WTC11 (cell line): ENCODE measurements around the gene NOX5. TPM values are rescaled to one million over a fixed set of nuclear protein-coding genes. Genes with fewer than 3 reads are reported as not detected.

Experiments used
- ATAC-seq: fragments of 200-7000 bp; cut with Tn5 transposase; 2 replicates; pipeline ENCODE4 v1.10.0; 2021; ENCODE audit warnings: mild to moderate bottlenecking, moderate library complexity
- CTCF ChIA-PET: fragments of 300-600 bp; sonication (Branson Sonifier 250); formaldehyde crosslinking; loops from one replicate; lab custom pipeline; 2021; ENCODE audit warnings: antibody characterized with exemption; lab: Charles Lee
- POLR2A ChIA-PET: fragments of 350-600 bp; sonication (Branson Sonifier 250); formaldehyde crosslinking; loops from one replicate; lab custom pipeline; 2021; ENCODE audit warnings: antibody characterized with exemption; lab: Charles Lee
- DNase-seq: peaks from one replicate; pipeline ENCODE4 v3.0.0; 2021; ENCODE audit warnings: low spot score
- H3K27ac Mint-ChIP-seq: 2 replicates; pipeline ENCODE4 v1.8.0; 2021; ENCODE audit warnings: mixed read lengths
- H3K27me3 Mint-ChIP-seq: 2 replicates; pipeline ENCODE4 v1.8.0; 2021; ENCODE audit warnings: low read depth, mild to moderate bottlenecking, moderate library complexity, mixed read lengths
- H3K36me3 Mint-ChIP-seq: 2 replicates; pipeline ENCODE4 v1.8.0; 2021; ENCODE audit warnings: mixed read lengths
- H3K4me1 Mint-ChIP-seq: 2 replicates; pipeline ENCODE4 v1.8.0; 2022; ENCODE audit warnings: mixed read lengths
- H3K4me3 Mint-ChIP-seq: 2 replicates; pipeline ENCODE4 v1.8.0; 2021; ENCODE audit warnings: mild to moderate bottlenecking, moderate library complexity, mixed read lengths
- H3K9me3 Mint-ChIP-seq: 2 replicates; pipeline ENCODE4 v1.8.0; 2021; ENCODE audit warnings: mixed read lengths
- ATF1 ChIP-seq: sonication (generic); formaldehyde crosslinking; IDR thresholded peaks from 2 replicates; pipeline ENCODE4 v1.8.1; 2023; ENCODE audit warnings: mild to moderate bottlenecking, moderate library complexity, missing genetic modification reagents
- FOXP1 ChIP-seq: sonication (generic); formaldehyde crosslinking; IDR thresholded peaks from 2 replicates; pipeline ENCODE4 v1.8.0; 2022; ENCODE audit warnings: missing genetic modification reagents, mild to moderate bottlenecking, moderate library complexity, borderline replicate concordance
- GABPB1 ChIP-seq: sonication (generic); formaldehyde crosslinking; IDR thresholded peaks from 2 replicates; pipeline ENCODE4 v1.8.1; 2023; ENCODE audit warnings: mild to moderate bottlenecking, missing genetic modification reagents
- IRF2 ChIP-seq: sonication (generic); formaldehyde crosslinking; IDR thresholded peaks from 2 replicates; pipeline ENCODE4 v1.8.0; 2022; ENCODE audit warnings: low read depth, missing genetic modification reagents, borderline replicate concordance
- MXD4 ChIP-seq: fragments of 250-450 bp; sonication (Bioruptor Pico); IDR thresholded peaks from 2 replicates; pipeline ENCODE4 v1.8.0; 2021; ENCODE audit warnings: mild to moderate bottlenecking, moderate library complexity, borderline replicate concordance
- NFATC4 ChIP-seq: fragments of 250-450 bp; sonication (Bioruptor Pico); IDR thresholded peaks from 2 replicates; pipeline ENCODE4 v1.9.0; 2021; ENCODE audit warnings: mild to moderate bottlenecking
- NFYB ChIP-seq: sonication (generic); formaldehyde crosslinking; conservative IDR thresholded peaks from 2 replicates; pipeline ENCODE4 v1.8.0; 2022; ENCODE audit warnings: low read depth, missing genetic modification reagents
- SMAD3 ChIP-seq: sonication (generic); formaldehyde crosslinking; IDR thresholded peaks from 2 replicates; pipeline ENCODE4 v1.8.0; 2022; ENCODE audit warnings: missing genetic modification reagents, mild to moderate bottlenecking, borderline replicate concordance
- SOX15 ChIP-seq: fragments of 250-450 bp; sonication (Bioruptor Pico); IDR thresholded peaks from 2 replicates; pipeline ENCODE4 v1.9.0; 2021; ENCODE audit warnings: mild to moderate bottlenecking
- TEAD1 ChIP-seq: sonication (generic); formaldehyde crosslinking; IDR thresholded peaks from 2 replicates; pipeline ENCODE4 v1.8.0; 2022; ENCODE audit warnings: mild to moderate bottlenecking, missing genetic modification reagents
- TEAD4 ChIP-seq: sonication (generic); formaldehyde crosslinking; IDR thresholded peaks from 2 replicates; pipeline ENCODE4 v1.8.0; 2022; ENCODE audit warnings: mild to moderate bottlenecking, missing genetic modification reagents
- TP53 ChIP-seq: sonication (generic); formaldehyde crosslinking; IDR thresholded peaks from 2 replicates; pipeline ENCODE4 v1.8.1; 2023; ENCODE audit warnings: mild to moderate bottlenecking, missing genetic modification reagents
- total RNA-seq: library from RNA; stranded (reverse); gene quantifications from 3 replicates; pipeline ENCODE4 v1.2.3, GENCODE V29; 2021
- TF ChIP-seq, protein P1 (sequence below): sonication (generic); formaldehyde crosslinking; IDR thresholded peaks from 2 replicates; pipeline ENCODE4 v1.8.1; 2023; ENCODE audit warnings: mild to moderate bottlenecking, missing genetic modification reagents
- TF ChIP-seq, protein P2 (sequence below): sonication (generic); formaldehyde crosslinking; IDR thresholded peaks from 2 replicates; pipeline ENCODE4 v1.8.1; 2022; ENCODE audit warnings: low read depth, mild to moderate bottlenecking, moderate library complexity, missing genetic modification reagents, borderline replicate concordance
- TF ChIP-seq, protein P3 (sequence below): sonication (generic); formaldehyde crosslinking; IDR thresholded peaks from 2 replicates; pipeline ENCODE4 v1.8.1; 2022; ENCODE audit warnings: low read depth, missing genetic modification reagents, borderline replicate concordance
- TF ChIP-seq, protein P4 (sequence below): sonication (generic); formaldehyde crosslinking; IDR thresholded peaks from 2 replicates; pipeline ENCODE4 v1.8.1; 2022; ENCODE audit warnings: missing genetic modification reagents, borderline replicate concordance
- TF ChIP-seq, protein P5 (sequence below): sonication (generic); formaldehyde crosslinking; IDR thresholded peaks from 2 replicates; pipeline ENCODE4 v1.8.1; 2022; ENCODE audit warnings: mild to moderate bottlenecking, missing genetic modification reagents, moderate library complexity, borderline replicate concordance
- TF ChIP-seq, protein P6 (sequence below): sonication (generic); formaldehyde crosslinking; conservative IDR thresholded peaks from 2 replicates; pipeline ENCODE4 v1.8.1; 2023; ENCODE audit warnings: mild to moderate bottlenecking, low read depth, missing genetic modification reagents, moderate library complexity
- TF ChIP-seq, protein P7 (sequence below): sonication (generic); formaldehyde crosslinking; IDR thresholded peaks from 2 replicates; pipeline ENCODE4 v1.8.0; 2023; ENCODE audit warnings: mild to moderate bottlenecking, missing genetic modification reagents
- TF ChIP-seq, protein P8 (sequence below): sonication (generic); formaldehyde crosslinking; IDR thresholded peaks from 2 replicates; pipeline ENCODE4 v1.8.1; 2023; ENCODE audit warnings: mild to moderate bottlenecking, moderate library complexity, missing genetic modification reagents

NOX5 gene
- total RNA-seq, 1 experiment from 2014 or later = not detected

DNA sequence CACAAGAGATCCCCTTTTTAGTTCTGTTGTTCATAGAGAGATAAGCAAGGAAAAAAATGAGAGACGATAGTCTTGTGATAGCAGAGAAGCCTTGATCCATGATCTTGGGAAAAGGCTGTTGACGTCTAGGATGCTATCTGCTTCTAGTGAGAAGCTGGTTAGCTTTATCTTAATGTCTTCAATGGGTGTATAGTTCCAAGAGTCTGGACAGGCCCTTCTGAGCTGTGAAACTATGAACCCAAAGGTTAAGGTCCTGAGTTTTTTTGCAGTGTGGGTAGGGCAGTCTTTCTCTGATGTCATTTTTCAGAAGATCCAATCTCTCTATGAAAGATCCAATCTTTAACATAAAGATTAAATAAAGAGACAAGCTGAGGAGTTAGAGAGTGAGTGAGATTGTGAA, 10.5 kb upstream of the NOX5 start:
- H3K4me3 Mint-ChIP-seq = no peak overlapping the region
- peaks cover 38% of the 10 kb centered on the region for H3K9me3 Mint-ChIP-seq
- no peak for DNase-seq
- no peak for ATAC-seq
- H3K4me1 Mint-ChIP-seq = peaks cover 28% of the 10 kb centered on the region
- TF ChIP-seq, protein P1, sequence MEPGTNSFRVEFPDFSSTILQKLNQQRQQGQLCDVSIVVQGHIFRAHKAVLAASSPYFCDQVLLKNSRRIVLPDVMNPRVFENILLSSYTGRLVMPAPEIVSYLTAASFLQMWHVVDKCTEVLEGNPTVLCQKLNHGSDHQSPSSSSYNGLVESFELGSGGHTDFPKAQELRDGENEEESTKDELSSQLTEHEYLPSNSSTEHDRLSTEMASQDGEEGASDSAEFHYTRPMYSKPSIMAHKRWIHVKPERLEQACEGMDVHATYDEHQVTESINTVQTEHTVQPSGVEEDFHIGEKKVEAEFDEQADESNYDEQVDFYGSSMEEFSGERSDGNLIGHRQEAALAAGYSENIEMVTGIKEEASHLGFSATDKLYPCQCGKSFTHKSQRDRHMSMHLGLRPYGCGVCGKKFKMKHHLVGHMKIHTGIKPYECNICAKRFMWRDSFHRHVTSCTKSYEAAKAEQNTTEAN (CRISPR knock-in tag) = no peak
- no peak for TF ChIP-seq SMAD3
- no peak for TF ChIP-seq FOXP1 (CRISPR knock-in tag)
- TF ChIP-seq TEAD4 (CRISPR knock-in tag) = no peak
- TF ChIP-seq TP53 (CRISPR knock-in tag) = no peak
- TF ChIP-seq NFYB (CRISPR knock-in tag) = no peak
- TF ChIP-seq, protein P2, sequence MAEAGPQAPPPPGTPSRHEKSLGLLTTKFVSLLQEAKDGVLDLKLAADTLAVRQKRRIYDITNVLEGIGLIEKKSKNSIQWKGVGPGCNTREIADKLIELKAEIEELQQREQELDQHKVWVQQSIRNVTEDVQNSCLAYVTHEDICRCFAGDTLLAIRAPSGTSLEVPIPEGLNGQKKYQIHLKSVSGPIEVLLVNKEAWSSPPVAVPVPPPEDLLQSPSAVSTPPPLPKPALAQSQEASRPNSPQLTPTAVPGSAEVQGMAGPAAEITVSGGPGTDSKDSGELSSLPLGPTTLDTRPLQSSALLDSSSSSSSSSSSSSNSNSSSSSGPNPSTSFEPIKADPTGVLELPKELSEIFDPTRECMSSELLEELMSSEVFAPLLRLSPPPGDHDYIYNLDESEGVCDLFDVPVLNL (CRISPR knock-in tag) = no peak
- TF ChIP-seq, all 79 proteins: peak for 0
- H3K27ac Mint-ChIP-seq = no peak overlapping the region
- H3K36me3 Mint-ChIP-seq = peaks cover 15% of the 10 kb centered on the region
- POLR2A ChIA-PET = no interaction called here
- H3K27me3 Mint-ChIP-seq = no peaks in the 10 kb centered on the region
- CTCF ChIA-PET = no interaction called here

DNA sequence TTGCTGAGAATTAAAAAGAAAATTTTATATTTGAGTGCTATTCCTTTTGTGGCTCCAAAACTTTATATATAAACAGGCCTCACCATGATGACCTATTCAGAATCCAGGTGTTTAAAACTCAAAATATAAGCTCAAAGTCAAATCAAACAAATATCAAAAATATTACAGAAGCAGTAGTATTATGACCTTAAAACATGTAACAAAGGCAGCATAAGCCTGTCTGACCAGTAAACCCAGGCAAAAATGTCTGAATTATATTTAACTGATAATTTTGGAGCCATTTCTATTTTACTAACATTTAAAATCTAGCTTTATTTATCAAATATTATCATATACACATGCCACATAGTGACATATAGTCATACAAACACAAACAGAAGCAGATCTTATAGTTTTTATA, 6.4 kb upstream of the NOX5 start:
- no peak overlapping the region for H3K4me3 Mint-ChIP-seq
- TF ChIP-seq, protein P3, sequence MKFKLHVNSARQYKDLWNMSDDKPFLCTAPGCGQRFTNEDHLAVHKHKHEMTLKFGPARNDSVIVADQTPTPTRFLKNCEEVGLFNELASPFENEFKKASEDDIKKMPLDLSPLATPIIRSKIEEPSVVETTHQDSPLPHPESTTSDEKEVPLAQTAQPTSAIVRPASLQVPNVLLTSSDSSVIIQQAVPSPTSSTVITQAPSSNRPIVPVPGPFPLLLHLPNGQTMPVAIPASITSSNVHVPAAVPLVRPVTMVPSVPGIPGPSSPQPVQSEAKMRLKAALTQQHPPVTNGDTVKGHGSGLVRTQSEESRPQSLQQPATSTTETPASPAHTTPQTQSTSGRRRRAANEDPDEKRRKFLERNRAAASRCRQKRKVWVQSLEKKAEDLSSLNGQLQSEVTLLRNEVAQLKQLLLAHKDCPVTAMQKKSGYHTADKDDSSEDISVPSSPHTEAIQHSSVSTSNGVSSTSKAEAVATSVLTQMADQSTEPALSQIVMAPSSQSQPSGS (CRISPR knock-in tag) = no peak
- no peak for TF ChIP-seq GABPB1 (CRISPR knock-in tag)
- no peak for TF ChIP-seq FOXP1 (CRISPR knock-in tag)
- TF ChIP-seq ATF1 (CRISPR knock-in tag) = no peak
- TF ChIP-seq IRF2 = no peak
- TF ChIP-seq NFATC4 (CRISPR knock-in tag) = no peak
- TF ChIP-seq, protein P4, sequence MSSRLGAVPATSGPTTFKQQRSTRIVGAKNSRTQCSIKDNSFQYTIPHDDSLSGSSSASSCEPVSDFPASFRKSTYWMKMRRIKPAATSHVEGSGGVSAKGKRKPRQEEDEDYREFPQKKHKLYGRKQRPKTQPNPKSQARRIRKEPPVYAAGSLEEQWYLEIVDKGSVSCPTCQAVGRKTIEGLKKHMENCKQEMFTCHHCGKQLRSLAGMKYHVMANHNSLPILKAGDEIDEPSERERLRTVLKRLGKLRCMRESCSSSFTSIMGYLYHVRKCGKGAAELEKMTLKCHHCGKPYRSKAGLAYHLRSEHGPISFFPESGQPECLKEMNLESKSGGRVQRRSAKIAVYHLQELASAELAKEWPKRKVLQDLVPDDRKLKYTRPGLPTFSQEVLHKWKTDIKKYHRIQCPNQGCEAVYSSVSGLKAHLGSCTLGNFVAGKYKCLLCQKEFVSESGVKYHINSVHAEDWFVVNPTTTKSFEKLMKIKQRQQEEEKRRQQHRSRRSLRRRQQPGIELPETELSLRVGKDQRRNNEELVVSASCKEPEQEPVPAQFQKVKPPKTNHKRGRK (CRISPR knock-in tag) = no peak
- no peak for TF ChIP-seq MXD4
- TF ChIP-seq, protein P5, sequence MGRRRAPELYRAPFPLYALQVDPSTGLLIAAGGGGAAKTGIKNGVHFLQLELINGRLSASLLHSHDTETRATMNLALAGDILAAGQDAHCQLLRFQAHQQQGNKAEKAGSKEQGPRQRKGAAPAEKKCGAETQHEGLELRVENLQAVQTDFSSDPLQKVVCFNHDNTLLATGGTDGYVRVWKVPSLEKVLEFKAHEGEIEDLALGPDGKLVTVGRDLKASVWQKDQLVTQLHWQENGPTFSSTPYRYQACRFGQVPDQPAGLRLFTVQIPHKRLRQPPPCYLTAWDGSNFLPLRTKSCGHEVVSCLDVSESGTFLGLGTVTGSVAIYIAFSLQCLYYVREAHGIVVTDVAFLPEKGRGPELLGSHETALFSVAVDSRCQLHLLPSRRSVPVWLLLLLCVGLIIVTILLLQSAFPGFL (CRISPR knock-in tag) = no peak
- TF ChIP-seq, protein P6, sequence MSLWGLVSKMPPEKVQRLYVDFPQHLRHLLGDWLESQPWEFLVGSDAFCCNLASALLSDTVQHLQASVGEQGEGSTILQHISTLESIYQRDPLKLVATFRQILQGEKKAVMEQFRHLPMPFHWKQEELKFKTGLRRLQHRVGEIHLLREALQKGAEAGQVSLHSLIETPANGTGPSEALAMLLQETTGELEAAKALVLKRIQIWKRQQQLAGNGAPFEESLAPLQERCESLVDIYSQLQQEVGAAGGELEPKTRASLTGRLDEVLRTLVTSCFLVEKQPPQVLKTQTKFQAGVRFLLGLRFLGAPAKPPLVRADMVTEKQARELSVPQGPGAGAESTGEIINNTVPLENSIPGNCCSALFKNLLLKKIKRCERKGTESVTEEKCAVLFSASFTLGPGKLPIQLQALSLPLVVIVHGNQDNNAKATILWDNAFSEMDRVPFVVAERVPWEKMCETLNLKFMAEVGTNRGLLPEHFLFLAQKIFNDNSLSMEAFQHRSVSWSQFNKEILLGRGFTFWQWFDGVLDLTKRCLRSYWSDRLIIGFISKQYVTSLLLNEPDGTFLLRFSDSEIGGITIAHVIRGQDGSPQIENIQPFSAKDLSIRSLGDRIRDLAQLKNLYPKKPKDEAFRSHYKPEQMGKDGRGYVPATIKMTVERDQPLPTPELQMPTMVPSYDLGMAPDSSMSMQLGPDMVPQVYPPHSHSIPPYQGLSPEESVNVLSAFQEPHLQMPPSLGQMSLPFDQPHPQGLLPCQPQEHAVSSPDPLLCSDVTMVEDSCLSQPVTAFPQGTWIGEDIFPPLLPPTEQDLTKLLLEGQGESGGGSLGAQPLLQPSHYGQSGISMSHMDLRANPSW = no peak
- TF ChIP-seq, protein P7, sequence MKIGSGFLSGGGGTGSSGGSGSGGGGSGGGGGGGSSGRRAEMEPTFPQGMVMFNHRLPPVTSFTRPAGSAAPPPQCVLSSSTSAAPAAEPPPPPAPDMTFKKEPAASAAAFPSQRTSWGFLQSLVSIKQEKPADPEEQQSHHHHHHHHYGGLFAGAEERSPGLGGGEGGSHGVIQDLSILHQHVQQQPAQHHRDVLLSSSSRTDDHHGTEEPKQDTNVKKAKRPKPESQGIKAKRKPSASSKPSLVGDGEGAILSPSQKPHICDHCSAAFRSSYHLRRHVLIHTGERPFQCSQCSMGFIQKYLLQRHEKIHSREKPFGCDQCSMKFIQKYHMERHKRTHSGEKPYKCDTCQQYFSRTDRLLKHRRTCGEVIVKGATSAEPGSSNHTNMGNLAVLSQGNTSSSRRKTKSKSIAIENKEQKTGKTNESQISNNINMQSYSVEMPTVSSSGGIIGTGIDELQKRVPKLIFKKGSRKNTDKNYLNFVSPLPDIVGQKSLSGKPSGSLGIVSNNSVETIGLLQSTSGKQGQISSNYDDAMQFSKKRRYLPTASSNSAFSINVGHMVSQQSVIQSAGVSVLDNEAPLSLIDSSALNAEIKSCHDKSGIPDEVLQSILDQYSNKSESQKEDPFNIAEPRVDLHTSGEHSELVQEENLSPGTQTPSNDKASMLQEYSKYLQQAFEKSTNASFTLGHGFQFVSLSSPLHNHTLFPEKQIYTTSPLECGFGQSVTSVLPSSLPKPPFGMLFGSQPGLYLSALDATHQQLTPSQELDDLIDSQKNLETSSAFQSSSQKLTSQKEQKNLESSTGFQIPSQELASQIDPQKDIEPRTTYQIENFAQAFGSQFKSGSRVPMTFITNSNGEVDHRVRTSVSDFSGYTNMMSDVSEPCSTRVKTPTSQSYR (CRISPR knock-in tag) = no peak
- no peak for TF ChIP-seq SOX15 (CRISPR knock-in tag)
- TF ChIP-seq, protein P8, sequence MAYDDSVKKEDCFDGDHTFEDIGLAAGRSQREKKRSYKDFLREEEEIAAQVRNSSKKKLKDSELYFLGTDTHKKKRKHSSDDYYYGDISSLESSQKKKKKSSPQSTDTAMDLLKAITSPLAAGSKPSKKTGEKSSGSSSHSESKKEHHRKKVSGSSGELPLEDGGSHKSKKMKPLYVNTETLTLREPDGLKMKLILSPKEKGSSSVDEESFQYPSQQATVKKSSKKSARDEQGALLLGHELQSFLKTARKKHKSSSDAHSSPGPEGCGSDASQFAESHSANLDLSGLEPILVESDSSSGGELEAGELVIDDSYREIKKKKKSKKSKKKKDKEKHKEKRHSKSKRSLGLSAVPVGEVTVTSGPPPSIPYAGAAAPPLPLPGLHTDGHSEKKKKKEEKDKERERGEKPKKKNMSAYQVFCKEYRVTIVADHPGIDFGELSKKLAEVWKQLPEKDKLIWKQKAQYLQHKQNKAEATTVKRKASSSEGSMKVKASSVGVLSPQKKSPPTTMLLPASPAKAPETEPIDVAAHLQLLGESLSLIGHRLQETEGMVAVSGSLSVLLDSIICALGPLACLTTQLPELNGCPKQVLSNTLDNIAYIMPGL (CRISPR knock-in tag) = no peak
- no peak for TF ChIP-seq TEAD1 (CRISPR knock-in tag)

More for the DNA sequence above, 6.4 kb upstream of the NOX5 start:
- H3K27ac Mint-ChIP-seq = no peak overlapping the region
- peaks cover 11% of the 10 kb centered on the region for H3K27me3 Mint-ChIP-seq
- peaks cover 19% of the 10 kb centered on the region for H3K36me3 Mint-ChIP-seq
- POLR2A ChIA-PET = no interaction called here
- H3K4me1 Mint-ChIP-seq = peaks cover 4% of the 10 kb centered on the region; the same call in 1 of the 2 replicates
- ATAC-seq (no peak), DNase-seq (no peak)
- CTCF ChIA-PET = interaction anchor here (1.5 to 5.6 kb wide), 2 partner anchors 20 to 23 kb away, joined by 3 to 37 read pairs; no protein-coding TSS in a partner anchor
- peaks cover 44% of the 10 kb centered on the region for H3K9me3 Mint-ChIP-seq
